ENCODE measurements around the gene TXNIP. TPM values are rescaled to one million over a fixed set of nuclear protein-coding genes. Genes with fewer than 3 reads are reported as not detected.

The TXNIP gene
- total RNA-seq, 4 donors from 2014 or later, result 94.9 to 942 (median 328) TPM

- Histone ChIP-seq H3K27ac (no peak overlapping the region), H3K4me3 (no peak overlapping the region), H3K9me3 (no peaks in the 10 kb centered on the region), H3K36me3 (no peaks in the 10 kb centered on the region), H3K27me3 (peaks cover 0 to 46% (median 8%) of the 10 kb centered on the region in 4 donors), H3K4me1 (peaks cover 6 to 18% (median 8%) of the 10 kb centered on the region in 3 donors)
- intact Hi-C loops (cut with DNase I), result no loop called here
- 57 to 60% methylated on average over 1 of the region's 1 CpG for WGBS, 2 donors
- TF ChIP-seq POLR2A (IDR thresholded peaks at IDR 0.05), result no peak
- TF ChIP-seq, protein P1, sequence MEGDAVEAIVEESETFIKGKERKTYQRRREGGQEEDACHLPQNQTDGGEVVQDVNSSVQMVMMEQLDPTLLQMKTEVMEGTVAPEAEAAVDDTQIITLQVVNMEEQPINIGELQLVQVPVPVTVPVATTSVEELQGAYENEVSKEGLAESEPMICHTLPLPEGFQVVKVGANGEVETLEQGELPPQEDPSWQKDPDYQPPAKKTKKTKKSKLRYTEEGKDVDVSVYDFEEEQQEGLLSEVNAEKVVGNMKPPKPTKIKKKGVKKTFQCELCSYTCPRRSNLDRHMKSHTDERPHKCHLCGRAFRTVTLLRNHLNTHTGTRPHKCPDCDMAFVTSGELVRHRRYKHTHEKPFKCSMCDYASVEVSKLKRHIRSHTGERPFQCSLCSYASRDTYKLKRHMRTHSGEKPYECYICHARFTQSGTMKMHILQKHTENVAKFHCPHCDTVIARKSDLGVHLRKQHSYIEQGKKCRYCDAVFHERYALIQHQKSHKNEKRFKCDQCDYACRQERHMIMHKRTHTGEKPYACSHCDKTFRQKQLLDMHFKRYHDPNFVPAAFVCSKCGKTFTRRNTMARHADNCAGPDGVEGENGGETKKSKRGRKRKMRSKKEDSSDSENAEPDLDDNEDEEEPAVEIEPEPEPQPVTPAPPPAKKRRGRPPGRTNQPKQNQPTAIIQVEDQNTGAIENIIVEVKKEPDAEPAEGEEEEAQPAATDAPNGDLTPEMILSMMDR (IDR thresholded peaks at IDR 0.05), result no peak
- no peak for DNase-seq
These were observed 20.5 kb upstream of the TXNIP start for GRCh38 chr1:146016891-146017290.

GRCh38 chr1:146013559-146013922 is 17.2 kb upstream of the TXNIP start:
- Histone ChIP-seq H3K27ac (no peak overlapping the region), H3K36me3 (no peaks in the 10 kb centered on the region), H3K4me1 (peaks cover 0 to 24% (median 7%) of the 10 kb centered on the region in 3 donors), H3K9me3 (no peaks in the 10 kb centered on the region), H3K27me3 (peaks cover 0 to 13% (median 0%) of the 10 kb centered on the region in 4 donors), H3K4me3 (no peak overlapping the region)
- TF ChIP-seq, protein P1 (IDR thresholded peaks at IDR 0.05), result no peak
- TF ChIP-seq POLR2A (IDR thresholded peaks at IDR 0.05), result no peak
- WGBS, 2 donors, result 43 to 70% methylated on average over 1 to 5 of the region's 6 CpGs
- intact Hi-C loops (cut with DNase I), result loop anchor here (5.0 kb wide), 1 partner anchor 166 kb away; the partner anchor contains the start of gene NUDT17
- DNase-seq, result no peak

DNA sequence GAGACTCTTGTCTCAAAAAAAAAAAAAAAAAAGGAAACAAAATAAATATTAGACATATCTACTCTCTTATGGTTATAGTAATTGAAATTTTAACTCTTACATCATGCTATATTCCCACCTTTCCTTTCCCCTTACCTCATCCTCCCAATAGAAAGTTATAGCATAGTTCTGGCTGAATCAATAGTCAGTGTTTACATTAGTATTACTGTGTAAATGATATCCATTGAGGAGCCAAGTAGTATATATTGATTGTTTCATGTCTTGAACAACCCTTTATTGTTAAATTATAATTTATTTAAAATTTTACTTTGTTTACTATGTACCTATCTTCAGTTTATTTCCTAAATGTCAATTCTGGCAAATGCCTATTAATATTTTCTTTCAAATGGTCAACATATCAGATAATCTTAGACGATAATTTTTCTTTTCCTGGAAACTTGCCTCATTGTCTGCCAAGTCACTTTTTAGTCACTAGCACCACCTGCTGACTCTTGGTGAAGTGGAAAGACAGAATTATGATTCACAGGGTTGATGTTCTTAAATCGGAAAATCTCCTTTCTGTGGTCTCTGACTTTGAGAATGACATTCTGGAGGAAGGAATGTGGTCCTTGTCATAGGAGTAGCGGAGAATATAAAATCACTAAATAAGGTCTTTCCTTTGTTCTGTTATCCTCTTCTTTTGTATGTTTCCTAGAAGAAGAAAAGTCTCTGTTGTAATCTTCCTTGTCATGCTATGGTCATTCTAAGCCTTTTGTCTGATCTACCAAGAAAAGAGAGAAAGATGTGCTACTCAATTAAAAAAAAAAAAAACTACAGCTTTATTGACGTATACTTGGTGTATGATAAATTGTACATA is 16.6 kb upstream of the TXNIP start:
- Histone ChIP-seq H3K27me3 (peaks cover 0 to 7% (median 0%) of the 10 kb centered on the region in 4 donors), H3K27ac (no peak overlapping the region), H3K4me1 (peaks cover 0 to 27% (median 7%) of the 10 kb centered on the region in 3 donors), H3K9me3 (no peaks in the 10 kb centered on the region), H3K4me3 (no peak overlapping the region), H3K36me3 (no peaks in the 10 kb centered on the region)
- TF ChIP-seq, protein P1 (IDR thresholded peaks at IDR 0.05), result peak; percentile 46 to 82 (median 65)
- TF ChIP-seq POLR2A (IDR thresholded peaks at IDR 0.05), result no peak
- DNase-seq, result no peak
- 1 to 9% methylated on average over 4 of the region's 4 CpGs for WGBS, 2 donors
- intact Hi-C loops (cut with DNase I), result loop anchor here (5.0 kb wide), 1 partner anchor 166 kb away; the partner anchor contains the start of gene NUDT17

DNA sequence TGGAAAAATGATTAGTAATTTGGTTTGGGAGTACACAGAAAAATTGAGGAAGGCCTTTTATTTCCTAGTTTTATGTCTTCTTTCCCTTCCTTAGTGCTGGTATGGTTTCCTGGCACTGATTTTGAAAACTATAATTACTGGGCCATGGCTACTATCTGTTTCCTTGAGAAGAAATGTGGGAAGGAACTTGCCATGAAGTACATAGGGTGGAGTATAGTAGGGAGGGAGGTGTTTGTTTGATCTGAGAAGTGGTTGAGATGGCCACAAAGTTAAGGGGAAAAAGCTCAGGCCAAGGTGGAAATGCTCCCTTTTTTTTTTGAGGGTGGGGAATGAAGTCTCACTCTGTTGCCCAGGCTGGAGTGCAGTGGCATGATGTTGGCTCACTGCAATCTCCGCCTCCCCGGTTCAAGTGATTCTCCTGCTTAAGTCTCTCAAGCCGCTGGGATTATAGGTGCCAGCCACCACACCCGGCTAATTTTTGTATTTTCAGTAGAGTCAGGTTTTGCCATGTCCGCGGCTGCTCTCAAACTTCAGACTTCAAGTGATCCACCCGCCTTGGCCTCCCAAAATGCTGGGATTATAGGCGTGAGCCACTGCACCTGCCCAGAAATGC is 13.9 kb upstream of the TXNIP start:
- Histone ChIP-seq H3K9me3 (no peaks in the 10 kb centered on the region), H3K36me3 (no peaks in the 10 kb centered on the region), H3K4me3 (no peak overlapping the region), H3K27ac (peak overlapping the region; percentile 28 to 69 (median 51)), H3K27me3 (no peaks in the 10 kb centered on the region), H3K4me1 (peaks cover 10 to 52% (median 11%) of the 10 kb centered on the region in 3 donors)
- no peak for DNase-seq
- TF ChIP-seq, protein P1 (IDR thresholded peaks at IDR 0.05), result no peak
- no peak for TF ChIP-seq POLR2A (IDR thresholded peaks at IDR 0.05)
- intact Hi-C loops (cut with DNase I), result loop anchor here (5.0 kb wide), 1 partner anchor 163 kb away; the partner anchor contains the start of gene NUDT17
- WGBS, 2 donors, result 47 to 89% methylated on average over 6 to 7 of the region's 8 CpGs

Measured in esophagus squamous epithelium (tissue), 5 donors.